ENCODE results near the gene RAB29.
A peak's percentile ranks its signal among the peaks of the same experiment; 100 is the strongest.
"Not testable (repeated sequence)": the region's sequence is repeated elsewhere in the genome, so short reads cannot be mapped to it uniquely, and the experiment has no call there.

Gene RAB29, protein sequence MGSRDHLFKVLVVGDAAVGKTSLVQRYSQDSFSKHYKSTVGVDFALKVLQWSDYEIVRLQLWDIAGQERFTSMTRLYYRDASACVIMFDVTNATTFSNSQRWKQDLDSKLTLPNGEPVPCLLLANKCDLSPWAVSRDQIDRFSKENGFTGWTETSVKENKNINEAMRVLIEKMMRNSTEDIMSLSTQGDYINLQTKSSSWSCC

DNA sequence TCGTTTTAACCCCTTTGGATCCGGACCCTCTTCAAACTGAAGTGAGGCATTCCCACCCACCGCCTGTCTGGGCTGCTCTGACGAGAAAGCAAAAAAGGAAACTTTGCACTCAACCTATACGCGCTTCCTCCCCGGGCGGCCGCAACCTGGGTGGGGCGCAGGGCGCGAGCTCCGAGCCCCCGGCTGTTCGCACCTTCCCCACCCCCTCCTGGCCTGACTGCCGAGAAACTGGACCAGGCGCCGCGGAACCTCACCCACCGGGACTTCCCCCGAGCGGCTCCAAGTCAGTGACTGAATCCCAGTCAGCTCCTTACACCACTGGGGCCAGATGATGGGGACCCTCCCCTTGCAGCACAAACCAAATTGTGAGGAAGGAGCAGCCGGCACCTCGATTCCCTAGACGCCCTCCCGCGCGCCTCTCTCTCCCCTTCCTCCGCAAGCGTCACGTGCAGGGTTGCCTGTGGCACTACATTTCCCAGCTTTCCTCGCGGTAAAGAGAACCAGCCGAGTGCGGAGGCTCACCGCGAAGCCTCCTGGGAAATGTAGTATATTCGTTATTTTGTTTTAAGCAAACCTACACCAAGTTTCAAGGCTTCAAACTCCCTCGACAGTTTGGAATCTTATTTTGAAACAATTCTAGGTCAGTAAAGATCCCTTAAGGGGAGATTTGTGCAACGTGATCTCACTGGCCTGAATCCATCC is at the start of gene RAB29:
Gene RAB29 (minus strand): TSS at position 468 of the 702 bp plus-strand sequence. CDS start 526 bp downstream, outside the sequence.
- DNase-seq (ENCODE audit: low spot score), result peak; percentile 84

DNA sequence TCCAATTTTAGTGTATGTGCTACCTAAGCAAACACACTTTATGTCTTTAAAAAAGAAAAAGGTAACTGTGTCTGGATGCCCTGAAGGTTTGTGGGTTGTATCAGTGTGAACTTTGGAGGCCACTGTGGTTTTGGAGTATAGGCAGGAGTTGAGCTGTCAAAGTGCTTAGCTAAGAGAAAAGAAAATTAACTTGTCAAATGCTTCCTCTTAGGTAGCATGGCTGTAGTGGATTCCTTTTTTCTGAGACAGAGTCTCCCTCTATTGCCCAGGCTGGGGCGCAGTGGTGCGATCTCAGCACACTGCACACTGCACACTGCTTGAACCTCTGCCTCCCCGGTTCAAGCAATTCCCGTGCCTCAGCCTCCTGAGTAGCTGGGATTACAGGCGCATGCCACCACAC is 48.9 kb upstream of the RAB29 start:
- no peak for DNase-seq (ENCODE audit: low spot score)

DNA sequence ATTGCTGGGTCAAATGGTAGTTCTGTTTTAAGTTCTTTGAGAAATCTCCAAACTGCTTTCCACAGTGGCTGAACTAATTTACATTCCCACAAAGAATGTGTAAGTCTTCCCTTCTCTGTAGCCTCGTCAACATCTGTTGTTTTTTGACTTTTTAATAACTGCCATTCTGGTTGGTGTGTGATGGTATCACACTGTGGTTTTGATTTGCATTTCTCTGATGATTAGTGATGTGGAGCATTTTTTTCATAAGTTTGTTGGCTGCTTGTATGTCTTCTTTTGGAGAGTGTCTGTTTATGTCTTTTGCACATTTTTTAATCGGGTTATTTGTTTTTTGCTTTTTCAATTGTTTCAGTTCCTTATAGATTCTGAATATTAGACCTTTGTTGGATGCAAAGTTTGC is 48.0 kb upstream of the RAB29 start:
- DNase-seq (ENCODE audit: low spot score), result not testable (repeated sequence)

DNA sequence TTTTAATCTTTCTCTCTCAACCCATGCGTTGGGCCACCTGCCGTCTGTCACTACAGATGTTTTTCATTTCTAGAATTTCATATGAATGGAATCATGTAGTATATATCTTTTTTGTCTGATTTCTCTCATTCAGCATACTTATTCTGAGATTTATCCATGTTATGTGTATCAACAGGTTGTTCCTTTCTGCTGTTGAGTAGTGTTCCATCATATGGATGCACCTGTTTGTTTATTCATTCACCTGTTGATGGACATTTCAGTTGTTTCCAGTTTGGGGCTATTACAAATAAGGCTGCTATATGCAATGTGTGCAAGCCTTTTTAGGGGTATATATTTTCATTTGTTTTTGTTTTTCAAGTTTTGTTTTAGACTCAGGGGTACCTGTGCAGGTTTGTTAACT is 47.1 kb upstream of the RAB29 start:
- no peak for DNase-seq (ENCODE audit: low spot score)

DNA sequence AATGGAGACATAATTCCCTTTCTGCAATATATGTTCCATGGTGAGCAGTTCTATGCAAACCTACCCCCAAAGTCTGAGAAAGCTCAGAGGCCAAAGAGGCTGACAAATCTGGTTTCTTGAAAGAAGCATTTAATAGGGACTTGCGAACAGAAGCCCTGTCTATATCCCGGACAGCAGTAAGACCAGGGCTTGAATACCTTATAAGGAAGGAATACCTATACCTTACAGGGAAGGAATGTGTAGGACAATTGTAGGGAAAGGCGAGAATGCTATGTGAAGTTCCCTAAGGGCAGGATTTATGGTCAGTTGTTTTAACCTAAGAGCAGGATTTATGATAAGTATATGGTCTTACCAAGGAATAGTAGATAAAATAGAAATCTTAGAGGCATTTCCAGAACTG is 42.7 kb upstream of the RAB29 start:
- DNase-seq (ENCODE audit: low spot score), result no peak

DNA sequence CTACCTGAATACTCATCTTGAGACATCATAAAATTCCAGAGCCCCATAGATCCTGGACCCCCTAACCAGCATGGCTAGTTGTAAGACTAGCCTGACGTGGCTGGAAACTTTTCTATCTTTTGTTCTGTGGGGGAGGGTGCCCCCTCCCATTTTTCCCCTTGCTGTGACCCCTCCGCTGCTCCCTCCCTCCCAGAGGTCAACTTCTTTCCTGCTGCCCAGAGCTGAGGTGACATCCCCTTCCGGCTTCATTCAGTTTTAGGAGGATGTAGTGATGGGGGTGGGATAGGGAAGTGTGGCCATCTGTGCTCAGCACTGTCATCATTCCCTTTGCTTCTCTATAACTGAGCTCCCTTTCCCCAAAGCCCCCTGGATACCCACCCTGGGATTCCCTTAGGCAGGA is 42.1 kb upstream of the RAB29 start:
- DNase-seq (ENCODE audit: low spot score), result no peak

DNA sequence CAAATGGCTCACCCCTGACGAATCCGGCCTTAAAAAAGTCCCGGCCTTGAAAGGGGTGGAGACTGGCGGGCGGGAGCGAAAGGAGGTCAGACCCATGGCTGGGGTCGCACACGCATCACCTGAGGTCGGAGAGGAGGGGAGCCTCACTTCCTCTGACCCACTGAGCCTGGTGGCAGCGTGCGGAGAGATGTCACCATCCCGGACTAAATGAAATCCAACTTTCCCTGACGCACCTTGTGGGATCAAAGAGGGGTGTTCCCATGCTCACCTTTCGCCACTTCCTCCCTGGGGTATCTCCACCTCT is 38.4 kb upstream of the RAB29 start:
- DNase-seq (ENCODE audit: low spot score), result peak; percentile 81

DNA sequence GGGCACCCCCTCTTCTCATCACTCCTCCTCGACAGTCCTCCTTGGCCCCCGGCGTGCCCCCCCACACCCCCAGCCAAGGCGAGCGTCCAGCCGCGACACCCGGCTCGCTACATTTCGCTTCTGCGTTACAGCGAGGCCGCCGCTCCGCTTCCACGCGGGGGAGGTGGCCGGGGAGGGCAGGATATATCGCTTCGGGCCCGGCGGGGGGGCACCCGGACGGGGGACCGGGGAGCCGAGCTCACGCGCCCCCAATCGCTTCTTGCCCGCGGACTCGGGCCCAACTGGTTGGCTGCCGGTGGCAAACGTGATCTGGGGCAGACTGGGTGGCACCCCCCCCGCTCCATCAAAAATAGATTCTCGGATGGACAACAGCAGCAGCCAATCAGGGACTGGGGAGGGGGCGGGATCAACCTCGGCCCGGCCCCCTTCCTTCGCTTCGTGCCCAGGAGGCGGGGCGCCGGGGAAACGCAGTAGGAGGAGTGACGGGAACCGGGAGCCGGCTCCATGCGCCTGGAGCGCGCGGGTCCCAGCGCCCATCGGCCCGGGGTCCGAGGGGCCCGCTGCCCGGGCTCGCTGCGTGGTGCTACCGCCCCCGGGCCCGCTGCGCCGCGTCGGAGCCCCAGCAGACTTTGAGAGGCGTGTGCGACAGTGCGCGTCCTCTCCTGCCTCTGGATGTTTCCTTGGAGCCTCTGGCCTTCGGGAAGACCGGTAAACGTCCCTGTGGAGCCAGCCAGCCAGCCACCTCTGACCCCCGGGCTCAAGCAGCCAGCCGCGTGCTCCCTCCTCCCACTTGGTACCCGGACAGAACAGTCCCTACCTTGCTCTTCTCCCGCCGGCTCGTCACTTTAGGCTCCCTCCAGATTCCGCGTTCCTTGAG is 37.8 kb upstream of the RAB29 start, which contains the start of gene SLC41A1:
Gene SLC41A1 (minus strand): TSS at position 321 of the 877 bp plus-strand sequence. CDS start 2,757 bp downstream, outside the sequence.
- DNase-seq (ENCODE audit: low spot score), result peak; percentile 100

DNA sequence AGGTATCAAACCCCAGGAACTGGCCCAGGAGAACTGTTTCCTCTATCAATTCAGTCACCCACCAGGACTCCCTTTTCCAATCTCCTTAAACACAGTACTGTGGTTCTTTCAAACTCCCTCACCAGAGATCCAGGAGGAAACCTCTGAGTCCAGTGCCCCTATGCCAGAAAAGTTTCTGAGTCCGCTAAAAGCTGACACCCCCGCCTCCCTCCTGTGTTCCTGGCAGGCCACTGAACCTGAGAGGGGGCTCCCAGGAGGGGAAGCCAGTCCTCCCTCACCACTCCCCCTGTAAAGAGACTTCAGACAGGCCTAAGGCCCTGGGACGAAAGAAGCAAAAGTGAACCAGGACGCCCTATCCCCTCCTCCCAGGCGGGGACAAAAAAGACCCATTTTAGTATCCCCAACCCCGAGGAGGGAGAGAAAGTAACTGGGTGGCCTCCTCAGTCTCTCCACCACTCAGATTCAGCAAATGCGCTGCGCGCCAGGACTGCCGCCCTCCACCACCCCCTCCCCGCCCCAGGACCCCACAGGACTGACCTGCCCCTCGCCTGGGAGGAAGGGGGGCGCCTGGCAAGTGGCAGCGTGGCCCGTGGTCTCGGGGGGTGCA is 37.1 kb upstream of the RAB29 start:
- DNase-seq (ENCODE audit: low spot score), result peak; percentile 46

DNA sequence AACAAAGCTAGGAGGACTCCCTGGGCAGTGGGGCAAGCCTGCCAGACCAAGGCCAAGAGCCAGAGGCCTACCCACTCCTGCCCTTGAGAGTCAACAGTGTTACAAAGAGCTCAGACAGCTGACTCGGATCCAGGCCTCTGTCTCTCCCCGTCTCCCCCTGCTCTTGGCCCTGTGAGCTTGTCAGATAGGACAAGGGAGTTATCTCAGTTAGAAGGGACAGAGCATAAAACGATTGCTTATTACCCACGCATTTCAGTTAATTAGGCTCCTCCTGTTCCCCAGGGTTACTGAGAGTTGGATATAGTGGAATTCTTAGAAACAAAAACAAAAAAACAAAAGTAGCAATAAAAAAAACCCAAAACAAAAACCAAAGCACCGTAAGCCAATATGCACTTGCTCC is 36.4 kb upstream of the RAB29 start:
- DNase-seq (ENCODE audit: low spot score), result peak; percentile 32

DNA sequence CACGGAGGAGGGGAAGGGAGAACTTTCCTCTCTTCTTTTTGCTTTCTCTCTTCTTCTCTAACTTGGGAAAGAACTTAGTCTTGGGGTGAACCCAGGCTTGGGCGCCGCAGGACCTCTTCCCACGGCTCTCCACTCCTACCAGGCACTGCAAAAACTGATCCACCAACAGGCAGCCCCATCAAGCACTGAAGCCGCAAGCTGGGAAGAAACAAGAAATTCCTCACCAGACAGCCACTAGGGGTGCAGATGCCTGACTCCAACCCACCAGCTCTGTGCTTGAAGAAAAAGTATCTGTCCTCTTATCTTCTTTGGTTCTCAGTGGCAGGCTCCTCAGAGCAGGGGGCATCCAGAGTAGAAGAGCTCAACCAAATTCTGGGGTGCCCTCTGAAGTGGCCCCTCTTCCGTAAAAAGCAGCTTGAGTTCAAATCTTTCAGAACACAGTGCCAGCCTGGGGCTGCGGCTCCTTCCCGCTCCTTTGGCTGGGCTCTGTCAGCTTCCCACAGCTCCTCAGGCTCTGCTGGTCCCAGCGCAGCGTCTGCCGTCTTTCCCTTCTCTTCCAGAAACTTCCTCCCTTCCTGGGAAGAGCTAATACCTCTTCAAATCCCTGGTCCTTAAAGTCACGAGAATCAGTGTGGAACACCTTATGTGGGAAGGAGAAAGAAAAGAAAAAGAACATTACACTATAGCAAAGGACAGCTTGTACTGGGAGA is 35.3 kb upstream of the RAB29 start:
- DNase-seq (ENCODE audit: low spot score), result peak; percentile 29

DNA sequence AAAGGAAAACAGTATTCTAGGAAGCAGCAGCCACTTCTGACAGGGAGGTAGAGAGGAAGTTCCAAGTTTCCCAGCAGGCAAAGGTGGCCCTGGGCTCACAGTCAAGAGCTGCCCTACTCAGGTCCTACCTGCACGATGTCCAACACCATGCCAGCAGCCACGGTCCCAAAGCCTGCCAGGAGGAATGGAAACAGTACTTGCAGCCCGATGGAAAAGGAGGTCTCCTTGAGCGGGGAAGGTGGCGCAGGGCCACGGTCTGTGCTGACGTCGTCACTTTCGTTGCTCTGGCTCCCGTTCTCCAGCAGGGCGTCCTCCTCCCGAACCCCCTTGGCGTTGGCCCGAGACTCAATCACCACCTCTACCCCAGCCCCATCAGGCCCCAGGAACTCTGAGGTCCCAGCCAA is 34.7 kb upstream of the RAB29 start:
- no peak for DNase-seq (ENCODE audit: low spot score)

DNA sequence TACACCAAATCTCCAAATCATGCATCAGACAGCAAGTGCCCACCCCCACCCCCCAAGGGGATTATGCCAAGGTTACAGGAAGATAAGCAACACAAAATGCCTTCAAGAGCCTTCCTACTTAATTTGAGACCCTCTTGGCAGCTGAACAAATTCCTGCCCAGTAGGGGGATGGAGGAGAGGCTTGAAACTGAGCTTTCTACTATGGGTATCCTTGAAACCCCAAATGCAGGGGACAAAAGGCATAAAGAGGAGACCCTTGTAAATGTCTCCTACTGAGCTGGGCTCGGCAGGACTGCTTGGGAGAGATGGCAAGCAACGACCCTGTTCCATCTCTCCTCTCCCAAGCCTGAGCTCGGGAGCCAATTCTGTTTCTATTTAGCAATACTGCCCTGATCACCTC is 34.2 kb upstream of the RAB29 start:
- DNase-seq (ENCODE audit: low spot score), result no peak

DNA sequence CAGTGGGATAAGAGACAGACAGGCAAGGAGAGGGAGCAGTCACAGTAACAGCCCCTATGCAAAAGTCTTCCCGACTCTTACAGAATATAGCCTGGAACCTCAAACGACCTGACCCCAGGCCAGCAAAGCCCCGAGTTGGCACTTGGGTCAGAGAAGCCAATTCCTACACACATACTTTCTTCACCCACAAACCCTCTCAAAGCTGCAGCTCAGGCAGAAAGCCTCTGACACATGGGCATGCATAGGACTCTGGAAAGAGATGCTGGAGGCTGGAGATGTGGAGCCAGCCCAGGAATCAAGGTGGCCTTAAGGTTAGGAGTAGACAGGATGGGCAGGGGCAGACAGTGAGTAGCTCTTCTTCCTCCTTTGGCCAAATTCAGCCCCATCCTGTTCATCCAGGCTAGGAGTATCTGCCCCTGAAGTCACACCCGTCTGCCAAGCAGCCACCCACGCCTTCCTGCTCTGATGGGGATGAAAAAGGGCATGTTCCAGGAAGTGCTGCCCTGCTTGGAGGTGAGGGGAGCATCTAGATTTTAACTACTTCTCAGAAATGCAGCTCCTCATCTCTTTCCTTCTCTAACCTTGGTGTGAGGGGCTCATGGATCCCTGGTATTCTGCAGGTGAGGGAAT is 29.9 kb upstream of the RAB29 start:
- no peak for DNase-seq (ENCODE audit: low spot score)

DNA sequence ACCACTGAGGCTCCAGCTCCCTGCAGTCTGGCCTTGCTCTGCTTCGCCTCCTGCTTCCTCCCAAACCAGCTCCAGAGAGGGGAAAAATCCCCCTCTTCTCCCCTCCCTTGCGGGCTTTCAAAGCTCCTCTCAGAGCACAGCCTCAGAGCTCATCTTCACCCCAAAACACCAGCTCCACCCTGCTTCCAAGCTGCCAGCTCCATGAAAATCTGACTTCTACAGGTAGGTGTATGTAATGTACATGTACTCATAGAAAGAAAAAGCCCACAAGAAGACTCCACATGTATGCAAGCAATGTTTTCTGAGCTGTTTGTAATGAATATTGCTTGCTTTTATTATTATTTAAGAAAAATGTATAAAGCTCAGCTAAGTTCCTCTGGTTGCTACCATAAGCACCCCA is 29.3 kb upstream of the RAB29 start:
- DNase-seq (ENCODE audit: low spot score), result no peak

DNA sequence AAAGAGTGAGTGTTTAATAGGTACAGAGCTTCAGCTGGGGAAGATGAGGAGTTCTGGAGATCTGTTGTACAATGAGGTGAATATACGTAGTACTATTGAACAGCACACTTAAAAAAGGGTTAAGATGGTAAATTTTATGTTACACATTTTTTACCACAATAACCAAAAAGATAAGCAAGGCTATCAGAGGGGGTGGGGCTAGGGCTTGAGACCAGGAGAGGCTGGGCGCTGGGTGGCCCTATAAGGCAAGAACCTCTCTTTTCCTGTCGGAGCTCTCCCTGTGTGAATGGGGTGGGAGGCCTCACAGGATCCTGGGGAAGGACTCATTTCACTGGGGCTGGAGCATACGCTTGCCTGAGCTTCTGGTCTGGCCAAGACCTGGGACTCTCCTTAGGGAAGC is 28.7 kb upstream of the RAB29 start:
- no peak for DNase-seq (ENCODE audit: low spot score)

DNA sequence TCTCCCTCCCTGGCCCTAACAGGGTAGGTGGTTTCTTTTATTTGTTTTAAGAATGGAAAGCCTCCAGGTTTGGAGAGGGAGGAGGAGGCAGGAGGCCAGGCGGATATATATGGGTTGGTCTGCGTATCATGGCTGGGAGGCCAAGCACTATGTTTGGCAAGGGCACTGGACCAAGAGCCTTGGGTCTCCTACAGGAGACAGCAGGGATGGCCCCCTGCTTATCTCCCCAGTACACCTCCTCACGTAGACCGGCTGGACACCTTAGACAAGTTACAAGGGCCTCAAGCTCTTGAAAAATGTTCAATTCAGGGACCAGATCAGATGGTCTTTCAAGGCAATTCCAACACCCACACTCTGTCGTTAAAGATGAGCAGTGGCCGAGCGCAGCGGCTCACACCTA is 26.8 kb upstream of the RAB29 start:
- no peak for DNase-seq (ENCODE audit: low spot score)

DNA sequence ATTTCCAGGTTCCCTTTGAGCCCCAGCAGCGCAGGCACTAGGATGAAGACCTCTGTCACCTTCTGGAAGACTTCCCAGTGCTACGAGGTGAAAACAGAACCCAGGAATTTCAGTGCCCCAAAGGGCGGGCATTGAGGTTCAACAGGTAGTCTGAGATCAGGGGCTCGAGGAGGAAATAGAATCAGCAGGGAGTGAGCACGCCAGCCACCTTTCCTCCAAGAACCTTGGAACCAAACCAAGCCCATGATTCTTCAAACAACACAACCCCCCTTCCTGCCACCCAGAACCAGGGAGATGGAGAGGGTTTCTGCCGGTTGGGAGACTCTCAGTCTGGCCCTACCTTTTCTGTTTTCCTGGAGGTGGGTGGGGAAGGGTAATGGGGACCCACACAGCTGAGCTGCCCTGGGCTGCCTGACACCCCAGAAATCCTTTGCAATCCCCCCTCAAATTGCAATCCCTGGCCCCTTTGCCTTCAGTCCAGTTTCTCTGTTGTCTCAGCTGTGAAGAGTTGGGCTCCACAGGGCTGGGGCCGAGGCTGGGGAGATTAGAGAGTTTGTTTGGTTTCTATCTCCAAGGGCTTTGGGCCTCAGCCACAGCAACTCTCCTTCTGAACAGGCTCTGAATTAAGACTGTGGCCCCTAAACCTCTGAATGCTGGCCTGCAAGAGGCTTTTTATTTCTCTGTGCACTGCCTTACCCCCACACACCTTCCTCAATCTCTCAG is 25.9 kb upstream of the RAB29 start:
- DNase-seq (ENCODE audit: low spot score), result no peak

DNA sequence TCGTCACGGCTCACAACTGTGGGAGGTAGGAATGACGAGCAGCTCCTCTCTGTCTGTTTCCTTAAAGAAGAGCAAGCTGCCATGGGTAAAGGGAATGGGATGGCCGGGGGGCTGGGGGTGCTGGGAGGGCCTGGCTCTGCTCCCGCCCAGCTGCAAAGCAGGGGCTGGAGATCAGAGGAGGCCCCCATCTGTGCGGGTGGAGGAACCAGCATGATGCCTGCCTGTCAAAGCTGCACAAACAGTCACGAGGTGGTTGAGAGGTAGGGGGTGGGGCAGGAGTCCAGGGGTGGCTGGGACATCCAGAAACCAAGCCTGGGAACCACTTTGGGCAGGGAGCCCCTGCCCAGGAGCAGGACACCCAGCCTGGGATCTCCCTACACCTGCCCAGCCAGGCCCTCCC is 25.1 kb upstream of the RAB29 start:
- DNase-seq (ENCODE audit: low spot score), result no peak

DNA sequence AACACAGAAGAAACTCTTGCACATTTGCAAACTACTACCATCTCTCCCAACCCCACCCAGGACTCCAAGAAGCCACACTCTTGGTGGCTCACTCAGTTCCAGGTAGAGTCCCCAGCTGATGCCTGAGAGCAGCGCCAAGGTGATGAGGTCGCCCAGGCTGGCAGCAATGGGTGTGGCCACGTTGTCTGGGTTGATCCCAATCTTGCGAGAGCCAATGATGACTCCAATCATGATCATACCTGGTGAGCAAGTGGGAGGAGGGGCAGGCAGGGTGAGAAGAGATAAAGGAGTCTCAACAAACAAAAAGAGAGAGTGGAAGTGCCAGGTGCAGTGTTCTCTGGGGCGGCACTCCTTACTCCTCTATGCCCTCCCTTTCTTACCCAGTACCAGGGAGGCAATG is 23.3 kb upstream of the RAB29 start:
- no peak for DNase-seq (ENCODE audit: low spot score)

DNA sequence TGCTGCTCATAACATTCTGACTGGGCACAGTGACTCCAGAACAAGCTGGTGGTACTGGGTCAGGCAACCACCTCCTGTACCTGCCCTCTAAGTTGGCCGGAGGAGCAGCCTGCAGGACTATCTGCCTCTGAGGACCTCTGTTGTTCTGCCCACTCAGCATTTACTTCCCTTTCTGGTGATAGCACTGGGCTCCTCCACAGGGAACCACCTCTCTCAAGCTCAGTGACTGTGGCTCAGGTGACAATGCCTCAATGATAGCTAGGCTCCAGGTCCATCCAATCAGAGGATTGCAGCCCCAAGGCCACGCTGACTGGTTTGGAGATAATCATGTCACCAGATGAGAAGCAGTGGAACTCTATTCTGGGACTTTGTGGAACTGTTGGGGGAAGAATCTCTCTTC is 21.9 kb upstream of the RAB29 start:
- no peak for DNase-seq (ENCODE audit: low spot score)

Data from AG08396 (cell line).